ENCODE measurements around the gene SETD2.
"Not testable (repeated sequence)": the region's sequence is repeated elsewhere in the genome, so short reads cannot be mapped to it uniquely, and the experiment has no call there.

SETD2 gene

DNA sequence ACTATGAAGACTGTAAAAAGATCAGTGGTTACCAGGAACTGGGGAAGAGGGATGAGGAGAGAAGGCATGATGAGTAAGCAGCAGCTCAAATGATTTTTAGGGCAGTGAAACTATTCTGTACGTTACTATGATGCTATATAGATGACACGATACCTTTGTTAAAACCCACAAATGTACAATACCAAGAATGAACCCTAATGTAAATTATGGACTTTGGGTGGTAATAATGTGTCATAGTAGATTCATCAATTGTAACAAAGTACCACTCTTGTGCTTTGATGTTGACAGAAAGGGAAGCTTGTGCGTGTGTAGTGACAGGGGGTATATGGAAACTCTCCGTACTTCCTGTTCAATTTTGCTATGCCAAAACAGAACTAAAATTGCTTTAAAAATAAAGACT, 132.9 kb downstream of the SETD2 start:
- not testable (repeated sequence) for DNase-seq (ENCODE audit: low read depth)

DNA sequence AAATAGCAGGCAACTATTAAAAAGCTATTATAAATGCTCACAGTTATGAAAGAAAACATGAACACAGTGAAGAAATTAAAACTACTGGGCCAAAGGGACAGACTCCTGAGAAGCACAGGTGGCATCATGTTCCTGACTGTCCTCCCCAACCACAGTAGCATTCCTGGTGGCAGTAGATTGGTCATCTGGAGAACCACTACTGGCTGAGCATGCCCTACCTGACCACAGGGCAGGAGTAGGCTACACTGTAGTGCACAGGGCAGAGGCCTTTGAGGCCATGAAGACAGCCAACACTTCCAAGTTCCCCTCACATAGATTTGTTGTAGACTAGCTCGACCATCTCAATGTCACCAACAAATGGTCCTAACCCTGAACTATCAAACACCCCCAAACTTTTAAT, 135.2 kb downstream of the SETD2 start:
- no peak for DNase-seq (ENCODE audit: low read depth)

DNA sequence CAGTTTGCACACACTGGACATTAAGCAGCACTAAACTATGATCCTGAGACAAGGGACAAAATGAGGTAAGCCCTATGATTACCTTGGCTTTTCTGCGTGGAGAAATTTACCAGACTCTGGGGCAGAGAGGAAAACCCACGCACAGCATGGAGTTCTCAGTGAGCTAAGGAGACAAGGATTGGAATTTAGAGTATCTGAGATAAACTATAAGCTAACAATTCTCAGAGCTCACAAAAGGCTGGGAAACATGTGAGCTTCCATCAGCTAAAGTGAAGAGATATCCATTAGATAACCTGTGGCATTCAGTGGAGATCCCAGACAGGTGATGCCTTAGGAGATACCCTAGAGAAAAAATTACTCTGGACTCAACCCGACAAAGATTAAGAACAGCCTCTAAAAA, 135.8 kb downstream of the SETD2 start:
- DNase-seq (ENCODE audit: low read depth): no peak

DNA sequence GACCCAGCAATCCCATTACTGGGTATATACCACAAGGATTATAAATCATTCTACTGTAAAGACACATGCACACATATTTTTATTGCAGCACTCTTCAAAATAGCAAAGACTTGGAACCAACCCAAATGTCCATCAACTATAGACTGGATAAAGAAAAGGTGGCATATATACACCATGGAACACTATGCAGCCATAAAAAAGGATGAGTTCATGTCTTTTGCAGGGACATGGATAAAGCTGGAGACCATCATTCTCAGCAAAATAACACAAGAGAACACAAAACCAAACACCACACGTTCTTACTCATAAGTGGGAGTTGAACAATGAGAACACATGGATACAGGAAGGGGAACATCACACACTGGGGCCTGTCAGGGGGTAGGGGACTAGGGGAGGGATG, 137.5 kb downstream of the SETD2 start:
- DNase-seq (ENCODE audit: low read depth): not testable (repeated sequence)

DNA sequence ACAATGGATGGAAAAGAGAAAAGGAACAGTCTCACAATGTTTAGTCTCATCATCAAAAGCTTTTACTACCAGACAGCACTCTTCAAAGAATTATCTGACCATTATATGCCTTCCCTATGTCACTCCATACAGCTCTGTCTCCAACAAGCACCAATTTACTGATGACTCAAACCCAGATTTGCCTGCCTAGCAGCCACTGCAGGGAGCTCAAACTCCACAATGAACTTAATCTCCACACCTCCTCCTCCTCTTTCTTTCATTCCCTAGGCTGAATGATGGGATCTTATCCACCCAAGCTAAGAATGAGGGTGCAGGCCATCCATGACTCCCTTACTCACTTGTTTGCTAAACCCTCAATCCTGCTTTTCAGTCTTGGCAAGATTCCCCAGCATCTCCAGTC, 139.0 kb downstream of the SETD2 start:
- no peak for DNase-seq (ENCODE audit: low read depth)

DNA sequence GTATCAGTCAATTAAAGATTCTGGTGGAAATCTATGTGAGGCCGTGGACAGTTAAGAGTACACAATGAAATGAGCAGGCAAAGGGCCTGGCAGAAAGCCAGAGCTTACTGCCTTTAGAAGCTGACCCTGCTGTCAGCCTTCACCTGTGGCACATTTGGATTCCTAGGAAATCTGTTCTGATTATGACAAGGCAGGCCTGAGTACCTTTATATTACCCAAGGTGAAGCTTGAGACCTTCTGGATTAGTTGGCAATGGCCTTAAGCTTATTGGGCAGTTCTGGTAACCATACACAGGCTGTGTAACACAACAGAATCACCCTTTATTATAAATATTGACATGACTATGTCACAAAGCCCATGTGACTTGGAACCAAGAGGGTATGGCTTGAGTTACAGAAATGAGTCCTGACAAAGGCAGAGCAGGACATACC, 141.3 kb downstream of the SETD2 start:
- DNase-seq (ENCODE audit: low read depth): no peak

DNA sequence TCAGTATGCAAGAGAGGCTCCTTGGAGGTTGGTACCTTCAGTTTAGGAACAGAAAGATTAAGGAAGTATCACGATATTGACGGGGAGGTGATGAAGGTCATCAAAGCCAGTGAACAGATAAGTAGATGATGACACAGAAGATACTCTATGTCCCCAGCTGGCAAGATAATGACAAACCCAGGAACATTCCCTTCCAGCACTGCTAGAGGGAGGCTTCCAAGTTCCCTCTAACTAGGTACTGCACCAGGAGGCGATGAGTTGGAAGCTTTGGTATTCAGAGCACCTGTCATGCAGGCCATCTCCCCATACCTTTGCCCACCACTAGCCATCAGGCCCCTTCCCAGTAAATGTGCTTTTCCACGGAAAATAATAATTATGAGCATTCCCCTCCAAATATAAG, 143.6 kb downstream of the SETD2 start:
- DNase-seq (ENCODE audit: low read depth): no peak

DNA sequence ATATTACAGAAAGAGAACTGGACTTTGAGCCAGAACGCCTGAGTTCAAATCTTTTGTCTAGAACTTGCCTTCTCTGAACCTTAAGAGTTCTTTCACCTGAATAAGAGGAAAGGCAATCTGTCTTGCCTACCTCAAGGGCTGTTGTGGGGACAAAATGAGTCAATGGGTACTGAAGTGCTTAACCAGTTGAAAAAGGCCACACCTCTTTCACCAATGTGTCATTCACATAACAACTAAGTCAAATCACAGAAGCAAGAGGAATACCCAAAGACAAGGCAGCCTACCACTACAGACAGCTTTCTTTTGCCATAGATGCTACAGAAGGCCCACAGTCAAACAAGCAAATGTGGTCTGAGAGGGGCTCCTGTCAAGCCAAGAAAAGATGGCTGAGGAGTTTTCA, 144.7 kb downstream of the SETD2 start:
- no peak for DNase-seq (ENCODE audit: low read depth)

DNA sequence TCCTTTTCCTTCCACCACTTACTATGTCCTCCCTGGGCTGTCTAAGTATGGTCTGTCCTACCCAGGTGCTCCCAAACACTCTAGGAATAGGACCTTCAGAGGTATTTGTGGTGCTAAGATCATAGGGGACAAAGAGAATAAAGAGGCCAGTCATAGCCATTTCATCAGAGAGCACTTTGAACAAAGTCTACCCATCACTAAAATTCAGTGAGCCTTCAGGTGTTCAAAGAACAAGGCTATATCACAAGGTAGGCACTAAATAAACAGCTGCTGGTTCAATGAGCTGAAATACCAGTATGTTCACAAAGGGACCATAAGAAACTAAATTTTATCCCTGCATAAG, 145.7 kb downstream of the SETD2 start:
- no peak for DNase-seq (ENCODE audit: low read depth)

DNA sequence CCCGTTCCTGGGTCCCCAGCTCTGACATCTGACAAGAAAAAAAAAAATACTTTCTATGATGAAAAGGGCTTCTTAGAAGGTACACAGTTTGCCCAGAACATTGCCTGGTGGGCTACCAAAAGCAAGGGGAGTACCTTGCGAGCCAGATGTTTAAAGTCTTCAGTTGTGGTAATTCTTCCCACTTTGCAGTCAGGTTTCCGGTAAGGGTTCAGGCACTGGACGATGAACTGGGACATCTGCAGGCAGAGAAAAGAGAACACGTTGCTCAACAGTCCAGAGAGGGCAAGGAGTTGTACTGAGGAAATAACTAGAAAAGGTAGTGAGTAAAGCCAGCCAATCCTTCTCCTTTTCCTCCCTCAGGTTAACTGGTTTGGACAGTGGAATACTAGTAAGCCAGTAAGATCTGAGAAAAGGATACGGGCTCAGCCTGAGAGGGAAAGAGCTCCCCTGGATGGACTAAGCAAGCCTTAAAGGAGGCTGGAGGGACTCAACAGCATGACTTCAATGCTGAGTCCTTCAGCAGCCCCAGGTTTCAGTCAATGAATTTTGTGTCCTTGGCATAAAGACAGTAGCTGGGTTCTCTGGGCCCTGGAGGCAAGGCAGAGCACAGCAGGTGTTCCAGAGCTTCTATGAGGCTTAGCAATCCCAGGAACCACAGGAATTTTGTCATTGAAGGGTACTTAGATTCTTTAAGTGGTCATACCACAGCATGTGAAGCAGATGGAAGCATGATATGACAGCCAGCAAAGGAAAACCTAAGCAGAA, 146.2 kb downstream of the SETD2 start:
- DNase-seq (ENCODE audit: low read depth): no peak

DNA sequence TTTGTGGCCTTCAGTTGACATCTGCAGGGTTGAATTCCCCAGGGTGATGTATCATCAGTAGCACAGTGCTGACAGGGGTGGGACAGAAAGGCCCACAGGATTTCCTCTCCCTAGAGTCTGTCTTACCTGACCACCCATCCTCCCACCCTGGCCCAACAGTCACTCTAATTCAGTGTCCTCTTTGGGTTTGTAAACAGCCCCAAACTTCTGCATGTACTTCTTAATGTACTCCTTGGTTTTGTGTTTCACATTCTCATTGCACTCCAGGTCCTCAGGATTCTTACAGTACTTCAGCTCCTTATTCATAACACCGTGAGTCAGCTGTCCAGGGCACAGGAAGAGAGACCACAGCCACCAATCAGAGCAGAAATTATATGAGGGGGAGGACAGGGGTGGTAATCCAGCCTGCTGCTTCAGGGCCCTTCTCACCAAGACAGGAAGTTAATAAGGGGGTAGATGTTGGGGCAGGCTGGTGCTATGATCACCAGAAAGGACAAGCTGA, 146.9 kb downstream of the SETD2 start:
- peak; percentile 57 for DNase-seq (ENCODE audit: low read depth)

DNA sequence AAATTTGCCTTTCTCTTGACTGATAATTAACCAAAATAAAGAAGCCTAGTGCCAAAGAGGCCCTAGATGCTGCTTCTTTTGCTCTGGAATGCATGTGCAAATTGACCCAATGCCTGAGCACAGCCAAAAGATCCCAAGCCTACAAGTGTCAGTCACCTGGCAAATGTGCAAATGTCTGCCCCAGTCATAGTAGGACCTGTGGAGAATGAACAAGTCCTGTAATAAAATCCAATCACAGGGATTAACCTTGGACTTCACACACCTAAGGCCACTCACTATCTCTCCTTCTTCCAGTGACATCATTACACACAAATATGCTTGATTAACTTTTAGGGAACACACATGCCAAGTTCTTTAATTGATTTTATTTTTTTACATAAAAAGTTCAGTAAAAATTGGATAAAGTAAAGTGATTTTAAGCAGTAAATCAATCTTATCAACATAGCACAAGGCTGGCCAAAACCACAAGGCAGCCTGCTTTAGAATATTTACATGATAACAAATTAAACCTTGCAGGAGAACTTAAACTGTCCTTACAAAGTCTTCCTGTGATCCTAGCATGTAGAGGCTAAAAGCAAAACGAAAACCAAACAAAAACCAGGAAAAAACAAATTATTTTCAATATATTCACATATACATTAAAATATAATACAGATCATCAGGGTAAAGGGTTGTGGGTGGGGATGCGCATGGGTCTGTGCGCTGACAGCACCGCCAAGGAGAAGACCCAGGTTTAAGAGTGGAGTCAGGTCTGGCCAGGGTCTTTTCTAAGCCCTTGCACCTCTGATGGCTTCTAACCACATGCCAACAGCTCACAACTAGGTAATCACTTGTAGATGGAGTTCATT, 147.6 kb downstream of the SETD2 start:
- DNase-seq (ENCODE audit: low read depth): no peak

DNA sequence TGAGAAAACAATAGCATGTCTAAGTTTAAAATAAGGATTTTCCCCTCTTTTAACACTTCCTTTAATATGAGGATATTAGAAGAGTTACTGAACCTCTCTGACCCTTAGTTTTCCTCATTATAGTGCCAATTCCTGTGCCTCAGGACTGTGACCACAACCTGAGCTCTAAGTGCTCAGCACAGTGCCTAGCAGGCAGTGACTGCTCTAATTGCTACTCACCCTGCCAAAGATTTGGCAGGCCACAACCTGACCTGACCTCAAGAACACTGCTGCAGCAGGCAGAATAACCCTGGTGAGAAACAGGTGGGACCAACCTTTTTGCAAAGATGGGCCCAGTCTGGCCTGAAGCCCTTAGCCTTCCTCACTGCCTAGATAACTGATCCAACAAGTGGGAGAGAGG, 148.8 kb downstream of the SETD2 start:
- DNase-seq (ENCODE audit: low read depth): no peak

DNA sequence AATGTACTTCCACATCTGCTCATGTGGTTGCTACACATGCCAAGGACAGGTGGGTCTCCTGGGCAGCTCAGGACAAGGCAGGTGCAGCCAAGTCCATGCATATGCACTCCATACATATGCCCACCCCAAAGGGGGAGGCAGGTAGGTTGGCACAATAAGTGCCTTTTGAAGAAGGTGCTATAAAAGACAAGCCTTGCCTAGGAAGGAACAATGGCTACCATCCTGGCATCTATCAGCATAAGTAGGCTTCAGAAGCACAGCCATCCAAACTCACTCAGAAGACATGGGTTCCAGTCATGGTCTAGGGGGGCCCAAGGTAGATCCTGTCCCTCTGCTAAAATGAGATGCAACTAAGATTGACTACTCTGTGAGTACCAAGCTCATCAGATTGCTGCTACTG, 149.9 kb downstream of the SETD2 start:
- DNase-seq (ENCODE audit: low read depth): no peak

DNA sequence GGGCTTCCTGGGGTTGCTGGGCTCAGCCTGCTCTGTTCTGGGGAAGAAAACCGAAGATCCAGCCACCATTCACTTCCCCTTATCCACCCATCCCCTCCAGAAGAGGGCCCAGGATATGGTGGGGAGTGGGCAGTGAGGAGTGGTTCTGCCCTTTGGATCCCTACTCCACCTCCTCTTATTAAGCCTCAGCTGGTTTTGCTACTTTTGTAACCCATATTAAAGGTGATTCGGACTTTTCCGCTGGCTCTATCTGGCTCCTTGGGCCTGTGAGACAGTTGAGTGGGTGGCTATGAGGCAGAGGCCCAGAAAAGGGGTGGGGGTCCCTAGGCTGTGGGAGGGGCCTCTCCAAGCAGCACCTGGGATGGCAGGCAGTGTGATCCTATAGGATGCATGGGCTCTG, 150.7 kb downstream of the SETD2 start:
- DNase-seq (ENCODE audit: low read depth): no peak

DNA sequence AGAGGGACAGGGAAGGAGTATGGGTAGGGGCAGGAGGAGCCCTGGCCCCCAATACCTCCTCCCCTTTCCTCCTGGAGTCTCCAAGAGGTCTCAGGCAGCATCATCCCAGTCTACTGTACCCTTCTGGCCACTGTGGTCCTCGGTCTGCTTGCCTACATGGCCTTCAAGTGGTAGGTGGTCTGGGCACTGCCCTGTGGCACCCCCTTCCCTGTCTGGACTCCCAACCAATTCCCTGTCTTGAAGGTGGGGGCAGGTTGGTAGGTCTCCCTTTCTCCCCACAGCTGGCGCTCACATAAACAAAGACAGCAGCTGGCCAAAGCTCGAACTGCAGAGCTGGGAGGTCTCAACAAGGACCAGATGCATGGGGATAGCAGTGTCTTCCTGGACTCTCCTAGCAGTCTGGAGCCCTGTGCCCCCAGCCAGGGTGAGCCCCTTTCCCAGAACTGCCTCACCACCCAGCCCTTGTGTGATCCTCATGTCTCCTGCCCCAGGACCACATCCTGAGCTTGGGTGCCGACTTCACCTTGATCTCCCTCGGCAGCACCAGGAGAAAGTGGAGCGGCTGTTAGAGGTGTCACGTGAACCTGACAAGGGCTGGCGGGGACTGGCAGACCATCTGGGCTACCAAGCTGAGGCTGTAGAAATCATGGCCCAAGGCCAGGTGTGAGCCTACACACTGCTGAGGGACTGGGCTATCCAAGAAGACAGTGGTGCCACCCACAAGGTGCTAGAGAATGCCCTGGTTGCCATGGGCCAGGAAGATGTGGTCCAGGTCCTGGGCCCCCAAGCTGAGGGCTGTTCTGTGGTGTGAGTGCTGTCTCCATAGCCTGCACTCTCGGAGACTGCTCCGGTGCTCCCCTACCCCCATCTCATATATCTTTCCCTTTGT, 151.3 kb downstream of the SETD2 start:
- no peak for DNase-seq (ENCODE audit: low read depth)

DNA sequence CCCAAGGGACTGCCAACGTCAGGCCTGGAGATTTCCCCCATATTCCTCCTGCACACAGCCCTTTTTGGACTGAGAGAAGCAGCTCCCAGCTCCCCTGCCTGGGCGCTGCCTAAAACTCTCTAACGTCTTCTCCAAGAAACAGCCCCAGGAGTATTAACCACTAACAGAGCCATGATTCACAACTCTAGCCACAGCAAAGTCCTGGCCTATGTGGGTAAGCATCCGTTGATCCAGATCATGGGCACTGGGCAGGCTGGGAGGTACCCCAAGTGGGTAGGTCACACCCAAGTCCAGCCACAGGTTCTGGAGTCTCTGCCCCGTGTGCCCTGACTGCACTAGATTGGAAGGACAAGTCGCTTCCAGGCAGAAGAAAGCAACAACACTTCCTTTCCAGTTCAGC, 152.5 kb downstream of the SETD2 start:
- no peak for DNase-seq (ENCODE audit: low read depth)

DNA sequence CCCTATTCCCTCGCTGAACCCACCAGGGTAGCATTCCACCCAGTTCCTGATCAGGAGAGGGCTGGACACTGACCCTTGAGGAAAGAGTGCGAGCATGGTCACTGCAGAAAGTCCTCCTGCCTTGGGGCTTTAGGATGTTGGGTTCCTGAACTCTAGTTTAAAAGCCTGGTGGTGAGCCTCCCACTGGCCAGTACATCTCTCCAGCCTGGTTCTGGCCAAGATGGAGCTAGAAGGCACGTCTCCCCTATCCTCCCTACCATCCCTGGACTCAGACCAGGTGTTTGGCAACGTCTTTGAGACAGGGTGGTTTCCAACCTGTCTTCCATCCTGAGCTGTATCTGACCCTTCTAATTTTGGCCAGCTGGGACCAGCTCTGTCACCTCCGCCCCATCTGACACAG, 153.0 kb downstream of the SETD2 start:
- DNase-seq (ENCODE audit: low read depth): no peak

DNA sequence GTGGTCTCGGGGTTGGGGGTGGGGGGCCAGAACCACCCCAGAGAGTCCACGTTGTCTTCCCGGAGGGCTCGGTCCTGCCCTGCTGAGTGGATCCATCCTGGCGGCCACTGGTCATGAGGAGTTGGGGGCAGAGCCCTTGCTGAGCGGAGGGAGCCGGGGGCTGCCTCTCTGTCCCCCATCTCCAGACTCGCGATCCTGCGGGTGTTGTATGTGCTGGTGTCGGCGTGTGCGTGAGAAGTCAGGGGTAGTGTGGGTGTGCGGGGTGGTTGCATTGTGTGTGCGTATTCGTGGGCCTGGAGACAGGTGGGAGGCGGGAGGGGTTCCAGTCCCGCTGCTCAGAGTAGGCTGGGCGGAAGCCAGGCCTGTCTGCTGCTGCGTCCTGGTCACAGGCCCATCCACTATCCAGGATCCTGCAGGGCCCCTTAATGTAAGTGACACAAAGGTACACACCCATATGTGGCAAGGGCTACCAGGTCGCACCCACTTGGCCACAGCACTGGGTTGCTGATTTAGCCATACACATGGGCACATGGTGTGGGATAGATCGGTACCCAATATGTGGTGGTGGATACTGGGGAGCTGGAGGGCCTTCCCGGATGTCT, 153.7 kb downstream of the SETD2 start:
- DNase-seq (ENCODE audit: low read depth): no peak

DNA sequence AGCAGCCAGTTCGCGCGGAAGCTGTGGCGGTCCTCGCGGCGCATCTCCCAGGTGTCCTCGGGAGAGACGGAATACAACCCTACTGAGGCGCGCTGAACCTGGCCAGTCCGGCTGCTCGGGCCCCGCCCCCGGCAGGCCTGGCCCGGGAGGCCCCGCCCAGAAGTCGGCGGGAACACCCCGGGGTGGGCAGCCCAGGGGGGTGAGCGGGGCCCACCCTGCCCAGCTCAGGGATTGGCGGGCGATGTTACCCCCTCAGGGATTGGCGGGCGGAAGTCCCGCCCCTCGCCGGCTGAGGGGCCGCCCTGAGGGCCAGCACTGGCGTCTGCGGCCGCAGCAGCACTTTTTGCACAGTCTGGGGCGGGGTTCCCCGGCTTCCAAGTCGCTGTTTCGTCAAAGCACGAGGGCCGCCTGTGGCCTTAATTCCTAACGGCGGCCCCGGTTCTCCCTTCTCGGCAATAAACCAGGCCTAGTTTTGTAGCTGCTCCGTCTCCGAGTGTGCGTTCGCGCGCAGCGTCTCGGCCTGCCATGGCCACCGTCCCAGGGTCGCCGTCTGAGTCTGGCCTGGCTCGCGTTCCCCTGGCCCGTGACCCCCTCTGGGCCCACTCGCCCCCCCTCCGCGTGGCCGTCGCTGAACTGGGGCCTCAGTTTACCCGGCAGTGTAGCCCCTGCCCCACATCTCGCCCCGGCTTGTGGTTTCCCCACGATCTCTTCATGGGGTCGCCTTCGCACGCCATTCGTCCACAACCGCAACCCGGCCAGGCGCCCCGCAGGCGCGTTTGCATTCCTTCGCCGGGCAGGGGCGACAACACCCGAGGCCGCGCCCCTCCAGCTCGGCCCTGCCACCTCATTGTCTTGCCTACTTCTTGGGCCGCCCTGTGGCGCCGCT, 154.4 kb downstream of the SETD2 start:
- peak; percentile 60 for DNase-seq (ENCODE audit: low read depth)

DNA sequence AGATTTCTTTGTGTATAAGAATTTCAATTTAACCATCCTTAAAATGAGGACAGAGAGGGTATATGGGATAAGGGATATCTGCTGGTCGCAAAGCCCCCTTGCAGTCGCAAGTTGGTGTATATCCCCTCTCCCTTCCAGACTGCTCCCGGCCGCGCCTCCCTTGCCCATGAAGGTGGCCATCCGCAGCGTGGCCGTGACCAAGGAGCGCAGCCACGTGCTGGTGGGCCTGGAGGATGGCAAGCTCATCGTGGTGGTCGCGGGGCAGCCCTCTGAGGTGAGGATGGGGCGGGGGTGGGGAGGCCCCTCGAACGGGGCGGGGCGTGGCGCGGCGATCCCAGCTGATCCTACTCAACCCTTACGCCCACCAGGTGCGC, 155.1 kb downstream of the SETD2 start:
- DNase-seq (ENCODE audit: low read depth): no peak
